ENCODE measurements around the gene CDK14. TPM values are rescaled to one million over a fixed set of nuclear protein-coding genes. Genes with fewer than 3 reads are reported as not detected.

CDK14 gene
- total RNA-seq, 2 donors from 2014 or later = 8.7 to 13.4 TPM

GRCh38 chr7:90760892-90761291 lies 164.8 kb downstream of the CDK14 start:
- Mint-ChIP-seq H3K36me3 (ENCODE audit: low read depth) (no peaks in the 10 kb centered on the region), H3K9me3 (no peaks in the 10 kb centered on the region), H3K27me3 (ENCODE audit: insufficient read depth) (no peaks in the 10 kb centered on the region), H3K4me3 (no peak overlapping the region), H3K4me1 (peaks cover 32% of the 10 kb centered on the region), H3K27ac (no peak overlapping the region)
- Histone ChIP-seq H3K9ac (ENCODE audit: extremely low read depth, low read length, poor library complexity, severe bottlenecking) (no peak overlapping the region), H3K9me3 (ENCODE audit: control insufficient read depth, low read length) (no peaks in the 10 kb centered on the region), H3K4me1 (ENCODE audit: control insufficient read depth, insufficient read depth, low read length) (peaks cover 4% of the 10 kb centered on the region), H3K36me3 (ENCODE audit: control insufficient read depth, insufficient read depth, low read length) (no peaks in the 10 kb centered on the region), H3K4me3 (ENCODE audit: low read length) (no peak overlapping the region), H3K27me3 (ENCODE audit: control insufficient read depth, insufficient read depth, low read length, poor library complexity, severe bottlenecking) (no peaks in the 10 kb centered on the region), H3K27ac (ENCODE audit: low read depth, low read length) (no peak overlapping the region)
- TF ChIP-seq CTCF (conservative IDR thresholded peaks at IDR 0.05) = no peak
- WGBS, 2 experiments (ENCODE audit: insufficient coverage in 1 of 2, insufficient read length in 1 of 2) = 90 to 91% methylated on average over 2 to 3 of the region's 3 CpGs
- no peak for DNase-seq

- Mint-ChIP-seq H3K9me3 (no peaks in the 10 kb centered on the region), H3K36me3 (ENCODE audit: low read depth) (no peaks in the 10 kb centered on the region), H3K27me3 (ENCODE audit: insufficient read depth) (no peaks in the 10 kb centered on the region), H3K27ac (no peak overlapping the region), H3K4me3 (no peak overlapping the region), H3K4me1 (peaks cover 32% of the 10 kb centered on the region)
- Histone ChIP-seq H3K27ac (ENCODE audit: low read depth, low read length) (no peak overlapping the region), H3K4me3 (ENCODE audit: low read length) (no peak overlapping the region), H3K9me3 (ENCODE audit: control insufficient read depth, low read length) (no peaks in the 10 kb centered on the region), H3K27me3 (ENCODE audit: control insufficient read depth, insufficient read depth, low read length, poor library complexity, severe bottlenecking) (no peaks in the 10 kb centered on the region), H3K4me1 (ENCODE audit: control insufficient read depth, insufficient read depth, low read length) (peaks cover 4% of the 10 kb centered on the region), H3K36me3 (ENCODE audit: control insufficient read depth, insufficient read depth, low read length) (no peaks in the 10 kb centered on the region), H3K9ac (ENCODE audit: extremely low read depth, low read length, poor library complexity, severe bottlenecking) (no peak overlapping the region)
- DNase-seq = no peak
- WGBS, 2 experiments (ENCODE audit: insufficient coverage in 1 of 2, insufficient read length in 1 of 2) = 90 to 100% methylated on average over 1 of the region's 1 CpG
- TF ChIP-seq CTCF (conservative IDR thresholded peaks at IDR 0.05) = no peak
Measured at GRCh38 chr7:90761584-90761983, 165.5 kb downstream of the CDK14 start.

- Histone ChIP-seq H3K9me3 (ENCODE audit: control insufficient read depth, low read length) (no peaks in the 10 kb centered on the region), H3K4me3 (ENCODE audit: low read length) (no peak overlapping the region), H3K4me1 (ENCODE audit: control insufficient read depth, insufficient read depth, low read length) (peaks cover 4% of the 10 kb centered on the region), H3K27ac (ENCODE audit: low read depth, low read length) (no peak overlapping the region), H3K9ac (ENCODE audit: extremely low read depth, low read length, poor library complexity, severe bottlenecking) (no peak overlapping the region), H3K27me3 (ENCODE audit: control insufficient read depth, insufficient read depth, low read length, poor library complexity, severe bottlenecking) (no peaks in the 10 kb centered on the region), H3K36me3 (ENCODE audit: control insufficient read depth, insufficient read depth, low read length) (no peaks in the 10 kb centered on the region)
- Mint-ChIP-seq H3K36me3 (ENCODE audit: low read depth) (no peaks in the 10 kb centered on the region), H3K9me3 (no peaks in the 10 kb centered on the region), H3K4me3 (no peak overlapping the region), H3K27ac (no peak overlapping the region), H3K4me1 (peaks cover 32% of the 10 kb centered on the region), H3K27me3 (ENCODE audit: insufficient read depth) (no peaks in the 10 kb centered on the region)
- 94 to 97% methylated on average over 4 to 6 of the region's 6 CpGs for WGBS, 2 experiments (ENCODE audit: insufficient coverage in 1 of 2, insufficient read length in 1 of 2)
- no peak for DNase-seq
- TF ChIP-seq CTCF (conservative IDR thresholded peaks at IDR 0.05) = no peak
Measured at GRCh38 chr7:90763108-90763507, 167.0 kb downstream of the CDK14 start.
